ENCODE results near the gene KCNJ11. TPM values are rescaled to one million over a fixed set of nuclear protein-coding genes. Genes with fewer than 3 reads are reported as not detected.

KCNJ11 gene
- polyA plus RNA-seq, 1 donor = 27.5 TPM

- DNase-seq = no peak
Observed at GRCh38 chr11:17389957-17390649, 1.6 kb upstream of the KCNJ11 start.

DNA sequence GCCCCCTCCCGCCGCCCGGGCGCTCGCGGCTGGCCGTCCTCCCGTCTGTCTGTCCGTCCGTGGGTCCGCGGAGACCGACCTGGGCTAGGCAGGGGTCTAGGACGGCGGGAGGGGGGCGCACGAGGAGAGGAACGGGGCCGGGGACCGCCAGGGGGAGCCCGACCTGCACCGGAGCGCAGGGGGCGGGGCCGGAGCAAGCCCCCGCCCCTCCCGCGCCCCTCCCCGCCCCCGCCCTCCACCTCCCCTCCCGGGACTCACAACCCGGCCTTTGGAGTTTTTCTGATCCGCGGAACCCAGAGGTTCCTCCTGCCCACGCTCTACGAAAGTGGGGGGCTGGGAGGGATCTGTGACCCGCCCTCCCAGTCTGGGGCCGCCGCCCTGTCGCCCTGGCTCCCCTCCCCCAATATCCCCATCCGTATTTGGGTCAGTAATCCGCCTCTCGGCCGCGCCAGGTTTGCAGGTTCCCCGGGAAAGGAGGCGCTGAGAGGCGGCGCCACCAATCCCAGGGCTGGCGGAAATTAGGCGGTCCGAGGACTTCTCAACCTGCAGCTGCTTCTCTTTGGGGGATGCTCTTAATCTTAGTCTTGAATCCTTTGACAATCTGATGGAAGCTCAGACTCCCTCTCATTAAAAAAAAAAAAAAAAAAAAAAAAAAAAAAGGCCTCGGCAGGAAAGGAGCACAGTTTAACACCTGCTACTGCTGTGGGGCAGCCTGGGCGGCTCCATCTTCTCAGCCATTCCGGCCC lies 925 bp upstream of the KCNJ11 start:
- peak; percentile 33 for DNase-seq

DNA sequence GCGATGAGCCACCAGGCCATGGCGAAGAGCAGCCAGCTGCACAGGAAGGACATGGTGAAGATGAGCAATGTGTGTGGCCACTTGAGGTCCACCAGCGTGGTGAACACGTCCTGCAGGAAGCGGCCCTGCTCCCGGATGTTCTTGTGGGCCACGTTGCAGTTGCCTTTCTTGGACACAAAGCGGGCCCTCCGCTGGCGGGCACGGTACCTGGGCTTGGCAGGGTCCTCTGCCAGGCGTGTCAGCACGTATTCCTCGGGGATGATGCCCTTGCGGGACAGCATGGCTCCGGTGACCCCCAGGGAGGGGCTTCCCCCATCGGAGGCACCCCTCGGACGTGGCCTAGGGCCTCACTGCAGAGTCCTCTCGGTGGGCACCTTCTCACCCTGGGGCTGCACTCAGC lies 648 bp downstream of the KCNJ11 start:
- DNase-seq = no peak

DNA sequence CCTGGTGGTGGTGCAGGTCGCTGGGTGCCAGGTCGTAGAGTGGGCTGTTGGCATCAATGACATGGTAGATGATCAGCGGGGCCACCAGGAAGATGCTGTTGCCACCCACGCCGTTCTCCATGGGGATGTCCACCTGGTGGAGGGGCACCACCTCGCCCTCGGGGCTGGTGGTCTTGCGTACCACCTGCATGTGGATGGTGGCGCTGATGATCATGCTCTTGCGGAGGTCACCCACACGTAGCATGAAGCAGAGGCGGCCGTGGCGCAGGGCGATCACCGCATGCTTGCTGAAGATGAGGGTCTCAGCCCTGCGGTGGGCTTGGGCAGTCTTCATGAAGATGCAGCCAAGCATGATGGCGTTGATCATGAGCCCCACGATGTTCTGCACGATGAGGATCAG lies 1.2 kb downstream of the KCNJ11 start:
- DNase-seq = no peak

GRCh38 chr11:17386331-17387084 lies 2.0 kb downstream of the KCNJ11 start:
- no peak for DNase-seq

DNA sequence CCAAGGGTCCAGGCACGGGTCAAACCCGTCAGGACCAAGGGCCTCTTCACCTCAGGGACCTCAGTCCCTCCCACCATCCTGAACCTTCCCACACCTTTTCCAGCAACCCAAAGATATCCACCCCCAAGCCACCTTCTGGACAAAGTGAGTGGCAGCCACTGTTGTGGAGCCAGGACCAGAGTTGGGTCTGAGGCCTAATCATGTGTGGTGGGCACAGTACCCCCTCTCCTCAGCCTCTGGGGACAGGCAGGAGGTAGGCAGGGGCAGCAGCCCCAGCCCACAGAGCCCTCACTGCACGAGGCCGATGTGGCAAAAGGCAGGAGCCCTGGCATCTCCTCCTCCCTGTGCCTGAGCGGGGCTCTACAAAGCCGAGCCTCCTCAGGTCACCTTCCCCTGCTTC lies 2.5 kb downstream of the KCNJ11 start:
- no peak for DNase-seq

- DNase-seq = no peak
Observed at GRCh38 chr11:17385492-17385891, 3.0 kb downstream of the KCNJ11 start.

DNA sequence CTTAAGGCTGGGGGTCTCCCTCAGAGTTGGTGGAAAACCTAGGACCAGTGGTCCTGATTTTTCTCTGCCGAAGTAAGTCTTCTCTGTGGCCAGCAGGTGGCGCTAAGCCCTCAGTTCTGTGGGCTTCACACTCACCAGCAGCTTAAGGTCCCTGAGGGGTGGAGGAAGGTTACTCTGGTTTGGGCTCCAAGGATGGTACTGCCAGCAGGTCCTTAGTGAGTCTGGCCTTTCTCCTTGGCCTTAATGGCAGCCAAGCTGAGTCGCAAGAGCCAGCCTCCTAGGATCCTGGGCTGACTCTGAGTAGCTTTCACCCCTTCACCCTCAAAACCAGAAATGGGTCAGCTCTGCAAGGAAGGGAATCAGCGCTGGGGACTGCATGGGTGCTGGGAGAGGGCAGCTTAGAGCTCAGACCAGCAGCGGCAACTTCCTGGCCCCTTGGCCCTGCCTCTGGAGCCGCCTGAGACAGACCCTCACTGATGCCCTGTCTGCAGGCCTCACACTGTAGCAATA lies 4.4 kb downstream of the KCNJ11 start:
- peak; percentile 78 for DNase-seq

GRCh38 chr11:17383461-17383860 lies 5.0 kb downstream of the KCNJ11 start:
- no peak for DNase-seq

DNA sequence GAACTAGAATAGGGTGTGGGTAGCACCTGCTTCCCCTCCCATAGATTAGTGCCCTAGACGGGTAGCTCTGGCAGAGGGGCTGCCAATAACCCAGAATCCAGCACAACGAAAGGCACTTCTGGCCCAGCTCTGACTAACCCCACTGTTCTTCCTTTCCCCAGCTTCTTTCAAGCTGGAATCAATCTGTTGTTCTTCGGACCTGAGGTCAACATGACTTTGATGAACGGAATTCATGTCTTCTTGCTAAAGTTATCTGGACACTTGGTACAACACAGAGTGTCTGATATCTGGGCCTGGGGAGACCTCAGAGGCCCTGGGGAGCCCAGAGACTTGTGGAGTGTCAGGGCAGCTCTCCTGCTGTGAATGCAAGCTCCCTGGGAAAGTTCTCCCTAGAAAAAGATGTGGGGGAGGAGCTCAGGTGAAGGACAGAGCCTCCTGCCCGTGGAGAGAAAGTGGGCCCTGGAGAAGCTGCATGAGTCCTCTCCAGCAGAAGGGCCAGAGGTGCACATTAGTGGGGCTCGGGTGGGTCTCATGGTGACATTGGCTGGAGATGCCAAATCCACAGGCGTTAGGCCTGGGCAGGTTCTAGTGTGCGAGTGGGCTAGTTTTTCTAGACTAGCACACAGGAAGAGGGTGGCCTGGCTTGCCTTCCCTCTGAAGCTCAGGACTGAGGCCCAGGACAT lies 6.3 kb downstream of the KCNJ11 start:
- no peak for DNase-seq

DNA sequence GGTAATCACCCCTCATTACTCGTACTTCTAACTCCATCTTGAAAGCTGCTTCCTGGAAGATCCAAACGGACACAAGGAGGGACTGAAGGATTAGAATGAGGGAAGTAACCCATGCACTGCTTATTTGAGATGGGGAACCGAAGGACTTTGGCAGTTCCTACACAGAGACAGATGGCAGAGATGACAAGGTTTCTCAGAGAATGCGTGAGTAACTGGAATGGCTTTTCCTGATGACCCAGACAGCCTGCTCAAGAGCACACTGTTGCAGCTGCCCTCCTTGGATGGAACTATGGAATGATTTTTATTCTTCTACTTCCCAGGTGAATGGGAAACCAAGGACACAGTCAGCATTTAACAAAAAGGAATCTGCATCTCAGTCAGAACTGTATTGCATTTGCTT lies 7.3 kb downstream of the KCNJ11 start:
- no peak for DNase-seq

- no peak for DNase-seq
Observed at GRCh38 chr11:17379383-17380180, 8.9 kb downstream of the KCNJ11 start.

DNA sequence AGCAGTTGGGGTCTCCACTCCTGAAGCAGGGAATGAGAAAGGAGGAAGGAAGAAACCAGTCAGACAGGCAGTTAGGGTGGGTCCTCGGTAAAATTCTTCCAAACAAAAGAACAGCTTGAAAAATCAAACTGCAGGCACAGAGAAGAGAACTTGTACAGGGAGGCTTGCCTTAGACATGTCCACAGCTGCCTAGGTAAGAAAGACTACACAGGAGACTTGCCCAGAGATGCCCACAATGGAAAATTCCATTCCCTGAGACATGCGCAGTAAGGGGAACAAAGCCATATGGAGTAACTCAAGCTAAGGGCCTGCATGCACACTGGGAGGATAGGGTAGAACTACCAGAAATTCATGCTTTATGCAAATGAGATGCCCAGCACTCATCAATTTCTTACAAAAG lies 9.8 kb downstream of the KCNJ11 start:
- no peak for DNase-seq

- DNase-seq = no peak
Observed at GRCh38 chr11:17376493-17376892, 12.0 kb downstream of the KCNJ11 start.

GRCh38 chr11:17375547-17375946 lies 12.9 kb downstream of the KCNJ11 start:
- no peak for DNase-seq

- DNase-seq = no peak
Observed at GRCh38 chr11:17371614-17372013, 16.8 kb downstream of the KCNJ11 start.

- DNase-seq = no peak
Observed at GRCh38 chr11:17369684-17370243, 18.7 kb downstream of the KCNJ11 start.

DNA sequence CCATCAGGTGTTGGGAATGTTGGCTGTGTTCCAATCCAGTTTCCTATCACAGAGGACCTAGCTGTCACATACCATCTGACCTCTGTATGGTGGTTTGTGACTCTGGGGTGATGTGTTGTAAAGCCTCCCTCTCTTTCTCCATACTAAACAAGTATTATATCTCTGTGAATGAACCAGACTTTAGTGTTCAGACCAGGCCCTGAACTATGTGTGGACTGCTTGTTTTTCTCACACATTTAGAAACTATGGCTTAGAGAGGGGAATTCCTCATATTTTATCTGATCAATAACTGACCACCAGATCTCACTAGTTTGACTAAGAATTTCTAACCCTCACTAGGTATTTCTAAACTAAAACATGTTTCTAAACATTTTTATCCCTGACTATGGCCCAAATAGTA lies 19.4 kb downstream of the KCNJ11 start:
- DNase-seq = no peak

- no peak for DNase-seq
Observed at GRCh38 chr11:17368551-17368950, 19.9 kb downstream of the KCNJ11 start.

DNA sequence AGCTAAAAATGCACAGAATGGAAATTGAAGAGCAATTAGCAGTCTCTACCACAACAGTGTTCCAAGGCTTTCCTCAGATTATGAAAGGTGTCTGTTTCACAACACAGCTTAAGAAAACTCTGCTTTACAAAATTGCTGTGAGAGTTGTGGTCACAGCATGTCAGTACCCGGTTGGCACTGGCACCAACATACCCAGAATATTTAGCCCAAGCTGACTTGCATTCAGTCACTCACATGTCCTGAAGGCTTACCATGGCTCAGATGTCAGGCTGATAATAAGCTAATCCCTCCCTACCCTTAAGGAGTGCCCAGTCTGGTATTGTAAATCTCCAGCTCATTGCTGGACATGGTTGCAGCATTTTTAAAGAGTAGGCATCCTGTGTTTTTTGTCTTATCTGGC lies 22.0 kb downstream of the KCNJ11 start:
- no peak for DNase-seq

- DNase-seq = peak; percentile 47
Observed at GRCh38 chr11:17354601-17354991, 33.9 kb downstream of the KCNJ11 start.

All from hindlimb muscle (tissue), 1 donor.